Stimulated activated CD8-positive, alpha-beta memory T cell treated with anti-CD3 and anti-CD28 coated beads, Interleukin-4, amount 100 ng/mL, for 1 hour (primary cell): Measurements from ENCODE around the gene EEF1A2.

Experiments used
- DNase-seq, 2 donors: peaks; one replicate each; pipeline ENCODE4 v3.0.0-alpha.2; 2020; ENCODE audit warnings: low read depth in 2 of 2, low spot score in 1 of 2

EEF1A2 gene

GRCh38 chr20:63439866-63440265, 59.0 kb downstream of the EEF1A2 start:
- no peak for DNase-seq

- no peak for DNase-seq
Measured at GRCh38 chr20:63438121-63438520, 60.8 kb downstream of the EEF1A2 start.
